IPS-20b (cell line): ENCODE measurements around the gene GZMM.

Experiments used
- H3K27ac ChIP-seq: one replicate; pipeline ENCODE4 v1.5.1; 2013; ENCODE audit warnings: low read length
- H3K27me3 ChIP-seq: 2 replicates; pipeline ENCODE4 v1.6.1; 2013; ENCODE audit warnings: mild to moderate bottlenecking, low read length, inconsistent platforms; ENCODE audit not compliant: insufficient read depth
- H3K36me3 ChIP-seq: 2 replicates; pipeline ENCODE4 v1.6.1; 2013; ENCODE audit warnings: low read depth, mild to moderate bottlenecking, inconsistent platforms, low read length, moderate library complexity; ENCODE audit not compliant: insufficient read depth
- H3K4me1 ChIP-seq: 2 replicates; pipeline ENCODE4 v1.6.1; 2013; ENCODE audit warnings: mild to moderate bottlenecking, control low read depth, inconsistent platforms, low read length, moderate library complexity; ENCODE audit not compliant: insufficient read depth
- H3K4me3 ChIP-seq: 2 replicates; pipeline ENCODE4 v1.5.1; 2013; ENCODE audit warnings: mild to moderate bottlenecking, low read length, inconsistent platforms
- H3K9ac ChIP-seq: 2 replicates; pipeline ENCODE4 v1.6.1; 2013; ENCODE audit warnings: low read depth, mild to moderate bottlenecking, inconsistent platforms, low read length, moderate library complexity
- H3K9me3 ChIP-seq: 2 replicates; pipeline ENCODE4 v1.6.1; 2013; ENCODE audit warnings: mild to moderate bottlenecking, low read depth, low read length, inconsistent platforms; ENCODE audit not compliant: insufficient read depth

The GZMM gene

GRCh38 chr19:501646-502045 is 42.2 kb upstream of the GZMM start:
- Histone ChIP-seq H3K4me3 (no peak overlapping the region), H3K9ac (no peak overlapping the region), H3K9me3 (no peaks in the 10 kb centered on the region), H3K27ac (no peak overlapping the region), H3K27me3 (peaks cover 33% of the 10 kb centered on the region), H3K36me3 (no peaks in the 10 kb centered on the region), H3K4me1 (no peaks in the 10 kb centered on the region; the same call in 1 of the 2 replicates)

GRCh38 chr19:504616-505015 is 39.2 kb upstream of the GZMM start:
- Histone ChIP-seq H3K27me3 (peaks cover 9% of the 10 kb centered on the region), H3K27ac (no peak overlapping the region), H3K9ac (no peak overlapping the region), H3K4me1 (no peaks in the 10 kb centered on the region; the same call in 1 of the 2 replicates), H3K36me3 (peaks cover 6% of the 10 kb centered on the region; the same call in 1 of the 2 replicates), H3K4me3 (no peak overlapping the region), H3K9me3 (no peaks in the 10 kb centered on the region)

GRCh38 chr19:506404-507285 is 37.2 kb upstream of the GZMM start:
- Histone ChIP-seq H3K27ac (peak overlapping the region; percentile 89), H3K9me3 (no peaks in the 10 kb centered on the region), H3K4me3 (peak overlapping the region; percentile 80), H3K27me3 (peaks cover 9% of the 10 kb centered on the region; the same call in 1 of the 2 replicates), H3K36me3 (peaks cover 7% of the 10 kb centered on the region; the same call in 1 of the 2 replicates), H3K4me1 (peaks cover 3% of the 10 kb centered on the region; the same call in 1 of the 2 replicates), H3K9ac (peak overlapping the region; percentile 64)

- H3K27me3 ChIP-seq: peaks cover 18% of the 10 kb centered on the region
- H3K36me3 ChIP-seq: peaks cover 7% of the 10 kb centered on the region; the same call in 1 of the 2 replicates
- peak within 1 kb of the TSS; percentile 89 for H3K27ac ChIP-seq
- H3K4me3 ChIP-seq: peak within 1 kb of the TSS; percentile 80
- H3K4me1 ChIP-seq: peaks cover 3% of the 10 kb centered on the region; the same call in 1 of the 2 replicates
- no peaks in the 10 kb centered on the region for H3K9me3 ChIP-seq
- peak within 1 kb of the TSS; percentile 64 for H3K9ac ChIP-seq
Measured at GRCh38 chr19:507286-508203, 36.3 kb upstream of the GZMM start, which contains the start of gene TPGS1. Gene TPGS1 (plus strand): TSS chr19:507497. CDS start chr19:507507, 10 bp downstream.

GRCh38 chr19:508204-509150 is 35.4 kb upstream of the GZMM start:
- Histone ChIP-seq H3K9me3 (no peaks in the 10 kb centered on the region), H3K27me3 (peaks cover 27% of the 10 kb centered on the region), H3K4me3 (peak overlapping the region; percentile 80), H3K4me1 (peaks cover 3% of the 10 kb centered on the region; the same call in 1 of the 2 replicates), H3K9ac (peak overlapping the region; percentile 64; the same call in 1 of the 2 replicates), H3K27ac (no peak overlapping the region), H3K36me3 (peaks cover 7% of the 10 kb centered on the region; the same call in 1 of the 2 replicates)

GRCh38 chr19:510606-511100 is 33.2 kb upstream of the GZMM start:
- no peak overlapping the region for H3K27ac ChIP-seq
- H3K4me3 ChIP-seq: peak overlapping the region; percentile 55; the same call in 1 of the 2 replicates
- H3K9me3 ChIP-seq: no peaks in the 10 kb centered on the region
- no peak overlapping the region for H3K9ac ChIP-seq
- peaks cover 15% of the 10 kb centered on the region; the same call in 1 of the 2 replicates for H3K36me3 ChIP-seq
- H3K4me1 ChIP-seq: peaks cover 3% of the 10 kb centered on the region; the same call in 1 of the 2 replicates
- peaks cover 38% of the 10 kb centered on the region for H3K27me3 ChIP-seq

GRCh38 chr19:511101-511851 is 32.6 kb upstream of the GZMM start:
- H3K27ac ChIP-seq: no peak overlapping the region
- peaks cover 15% of the 10 kb centered on the region; the same call in 1 of the 2 replicates for H3K36me3 ChIP-seq
- peaks cover 38% of the 10 kb centered on the region for H3K27me3 ChIP-seq
- H3K4me1 ChIP-seq: peaks cover 3% of the 10 kb centered on the region; the same call in 1 of the 2 replicates
- peak overlapping the region; percentile 55 for H3K4me3 ChIP-seq
- no peaks in the 10 kb centered on the region for H3K9me3 ChIP-seq
- H3K9ac ChIP-seq: no peak overlapping the region

- H3K9me3 ChIP-seq: no peaks in the 10 kb centered on the region
- peaks cover 15% of the 10 kb centered on the region; the same call in 1 of the 2 replicates for H3K36me3 ChIP-seq
- H3K4me1 ChIP-seq: peaks cover 3% of the 10 kb centered on the region; the same call in 1 of the 2 replicates
- no peak overlapping the region for H3K27ac ChIP-seq
- no peak overlapping the region for H3K9ac ChIP-seq
- H3K27me3 ChIP-seq: peaks cover 38% of the 10 kb centered on the region
- peak overlapping the region; percentile 33; the same call in 1 of the 2 replicates for H3K4me3 ChIP-seq
Measured at GRCh38 chr19:512547-513365, 31.1 kb upstream of the GZMM start.

- Histone ChIP-seq H3K9ac (no peak overlapping the region), H3K27ac (no peak overlapping the region), H3K36me3 (peaks cover 15% of the 10 kb centered on the region; the same call in 1 of the 2 replicates), H3K27me3 (peaks cover 38% of the 10 kb centered on the region), H3K4me1 (peaks cover 3% of the 10 kb centered on the region; the same call in 1 of the 2 replicates), H3K4me3 (no peak overlapping the region), H3K9me3 (no peaks in the 10 kb centered on the region)
Measured at GRCh38 chr19:513368-514165, 30.3 kb upstream of the GZMM start.
